GM19395 (cell line): ENCODE results near the gene CUBN.

Source experiments
- ATAC-seq: cut with Tn5 transposase; IDR thresholded peaks from one replicate; pipeline ENCODE4 v1.9.1; 2021; ENCODE audit warnings: mild to moderate bottlenecking, moderate library complexity; ENCODE audit not compliant: unreplicated experiment

The CUBN gene

GRCh38 chr10:16927546-16927945 is 202.1 kb downstream of the CUBN start:
- no peak for ATAC-seq

GRCh38 chr10:16923726-16924125 is 205.9 kb downstream of the CUBN start:
- ATAC-seq = no peak

- no peak for ATAC-seq
Observed at GRCh38 chr10:16923309-16923708, 206.3 kb downstream of the CUBN start.

- no peak for ATAC-seq
Observed at GRCh38 chr10:16919121-16919982, 210.3 kb downstream of the CUBN start.

- ATAC-seq = no peak
Observed at GRCh38 chr10:16916496-16916895, 213.1 kb downstream of the CUBN start.

GRCh38 chr10:16915300-16915699 is 214.3 kb downstream of the CUBN start:
- no peak for ATAC-seq

- ATAC-seq = no peak
Observed at GRCh38 chr10:16913266-16913665, 216.3 kb downstream of the CUBN start.

GRCh38 chr10:16910793-16911164 is 218.8 kb downstream of the CUBN start:
- ATAC-seq = no peak

- ATAC-seq = no peak
Observed at GRCh38 chr10:16909961-16910792, 219.4 kb downstream of the CUBN start.

GRCh38 chr10:16909271-16909767 is 220.3 kb downstream of the CUBN start:
- no peak for ATAC-seq

- no peak for ATAC-seq
Observed at GRCh38 chr10:16907687-16908086, 221.9 kb downstream of the CUBN start.

- ATAC-seq = no peak
Observed at GRCh38 chr10:16905320-16905719, 224.3 kb downstream of the CUBN start.

GRCh38 chr10:16904639-16905061 is 225.0 kb downstream of the CUBN start:
- ATAC-seq = no peak

- no peak for ATAC-seq
Observed at GRCh38 chr10:16904049-16904448, 225.6 kb downstream of the CUBN start.

- no peak for ATAC-seq
Observed at GRCh38 chr10:16902606-16903005, 227.0 kb downstream of the CUBN start.

- ATAC-seq = no peak
Observed at GRCh38 chr10:16901106-16901505, 228.5 kb downstream of the CUBN start.

- no peak for ATAC-seq
Observed at GRCh38 chr10:16896993-16897392, 232.6 kb downstream of the CUBN start.

- no peak for ATAC-seq
Observed at GRCh38 chr10:16894821-16895220, 234.8 kb downstream of the CUBN start.

- ATAC-seq = no peak
Observed at GRCh38 chr10:16893664-16894063, 235.9 kb downstream of the CUBN start.

- no peak for ATAC-seq
Observed at GRCh38 chr10:16891375-16892313, 238.0 kb downstream of the CUBN start.

- no peak for ATAC-seq
Observed at GRCh38 chr10:16890691-16891090, 238.9 kb downstream of the CUBN start.
